UCSD-AML1 (cell line): ENCODE data around the gene DEUP1.
"Not testable (repeated sequence)": the region's sequence is repeated elsewhere in the genome, so short reads cannot be mapped to it uniquely, and the experiment has no call there.

ENCODE experiments used
- DNase-seq: peaks from one replicate; lab custom pipeline; 2025; ENCODE audit not compliant: unreplicated experiment; lab: John Stamatoyannopoulos, UW

Gene DEUP1

DNA sequence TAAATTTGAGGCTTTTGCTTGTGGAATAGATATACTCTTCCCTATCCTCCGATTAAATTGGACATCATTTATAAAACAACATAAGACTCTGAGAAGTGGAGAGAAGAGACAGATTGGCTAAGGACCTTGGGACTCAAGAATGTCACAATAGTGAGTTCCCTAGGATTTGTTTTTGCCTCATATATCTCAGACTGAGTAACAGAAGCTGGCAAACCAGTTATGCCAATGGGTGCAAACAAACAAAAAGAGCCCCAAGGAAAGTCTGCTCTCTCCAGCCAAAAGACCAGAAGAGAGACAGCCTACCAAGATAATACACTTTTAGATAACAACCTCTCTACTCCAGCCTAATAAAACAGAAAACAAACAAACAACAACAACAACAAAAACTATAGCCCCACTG is 28.9 kb downstream of the DEUP1 start:
- no peak for DNase-seq

DNA sequence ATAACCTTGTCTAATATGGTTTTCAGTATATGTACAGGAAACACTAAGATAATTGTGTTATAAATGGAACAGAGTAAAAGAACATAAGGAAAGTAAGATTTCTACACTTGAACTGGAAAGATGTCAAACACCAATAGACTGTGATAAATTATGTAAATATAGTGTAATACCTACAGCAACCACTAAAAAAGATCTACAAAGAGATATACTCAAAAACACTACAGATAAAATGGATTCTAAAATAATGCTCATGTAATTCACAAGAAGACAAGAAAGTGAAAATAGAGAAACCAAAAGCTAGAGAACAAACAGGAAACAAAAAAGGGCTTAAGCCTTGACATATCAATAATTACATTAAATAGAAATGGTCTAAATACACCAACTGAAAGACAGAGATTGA is 30.9 kb downstream of the DEUP1 start:
- no peak for DNase-seq

DNA sequence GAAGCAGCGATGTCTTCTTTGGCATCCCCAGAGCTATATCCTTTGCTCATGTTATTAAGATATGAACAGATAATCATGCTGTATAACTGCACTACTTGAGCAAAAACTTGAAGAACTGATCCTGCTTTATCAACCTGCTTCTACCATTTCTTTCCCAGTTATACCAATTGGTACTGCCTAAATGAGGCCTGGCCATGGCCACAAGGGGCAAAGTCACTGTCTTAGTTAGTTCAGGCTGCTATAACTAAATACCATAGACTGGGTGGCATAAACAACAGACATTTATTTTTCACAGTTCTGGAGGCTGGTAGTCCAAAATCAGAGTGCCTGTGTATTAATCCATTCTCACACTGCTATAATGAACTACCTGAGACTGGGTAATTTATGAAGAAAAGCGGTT is 37.5 kb downstream of the DEUP1 start:
- DNase-seq, result no peak

DNA sequence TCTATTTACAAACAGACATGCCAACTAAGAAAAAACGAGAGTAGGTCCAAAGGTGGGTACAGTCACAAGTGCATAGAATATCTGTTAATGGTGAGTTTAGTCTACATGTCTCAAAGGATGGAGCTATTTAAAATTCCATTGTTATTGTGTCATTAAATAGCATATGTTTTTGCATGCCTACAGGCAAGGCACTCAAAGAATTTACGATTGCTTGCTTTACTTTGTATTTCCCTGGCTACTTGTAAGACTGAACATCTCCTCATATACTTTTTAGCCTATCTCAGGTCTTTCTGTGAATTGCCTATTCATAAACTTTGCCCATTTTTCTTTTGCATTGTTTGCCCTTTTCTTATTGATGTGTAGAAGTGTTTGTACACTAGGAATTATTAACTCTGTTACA is 39.7 kb downstream of the DEUP1 start:
- no peak for DNase-seq

DNA sequence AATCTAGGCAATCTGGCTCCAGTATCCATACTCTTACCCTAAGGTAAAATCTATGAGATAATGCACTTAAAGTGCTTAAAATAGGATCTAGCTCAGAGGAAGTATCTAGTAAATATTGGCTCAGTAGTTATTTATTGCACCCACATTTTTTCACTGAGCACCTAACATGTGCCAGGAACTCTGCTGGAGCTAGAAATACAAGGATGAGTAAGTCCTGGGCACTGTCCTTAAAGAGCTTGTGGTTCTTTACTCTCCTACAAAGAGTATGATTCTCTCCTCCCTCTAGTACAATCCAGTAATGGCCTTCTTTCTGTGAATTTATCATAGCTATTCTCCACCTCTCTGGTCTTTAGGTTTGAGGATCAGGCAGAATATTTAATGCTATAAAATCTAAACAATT is 59.2 kb downstream of the DEUP1 start:
- no peak for DNase-seq

DNA sequence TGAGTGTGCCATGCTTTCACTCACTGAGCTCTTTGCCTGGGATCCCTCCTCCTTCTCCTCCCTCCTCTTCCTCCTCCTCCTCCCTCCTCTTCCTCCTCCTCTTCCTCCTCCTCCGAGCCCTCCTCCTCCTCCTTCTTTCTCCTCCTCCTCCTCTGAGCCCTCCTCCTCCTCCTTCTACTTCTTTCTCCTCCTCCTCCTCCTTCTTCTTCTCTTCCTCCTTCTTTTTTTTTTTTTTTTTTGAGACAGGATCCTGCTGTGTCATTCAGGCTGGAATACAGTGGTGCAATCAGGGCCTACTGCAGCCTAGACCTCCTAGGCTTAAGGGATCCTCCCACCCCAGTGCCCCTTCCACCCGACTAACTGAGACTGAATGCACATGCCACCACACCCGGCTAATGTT is 62.3 kb downstream of the DEUP1 start:
- no peak for DNase-seq

DNA sequence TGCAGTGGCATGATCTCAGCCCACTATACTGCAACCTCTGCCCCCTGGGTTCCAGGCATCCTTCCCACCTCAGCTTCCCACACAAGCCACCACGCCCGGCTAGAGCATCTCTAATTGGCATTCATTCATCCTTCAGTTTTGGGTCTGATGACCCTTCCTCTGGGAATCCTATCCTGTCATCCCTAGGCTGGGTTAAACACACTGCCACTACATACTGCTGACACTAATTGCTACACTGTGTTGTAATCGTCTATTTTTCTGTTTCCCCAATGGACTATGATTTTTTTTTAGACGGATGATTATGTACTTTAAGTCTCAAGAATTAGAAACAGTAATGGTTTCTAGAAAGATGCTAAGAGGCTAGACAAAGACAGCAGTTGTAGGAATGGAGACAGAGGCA is 62.8 kb downstream of the DEUP1 start:
- DNase-seq, result no peak

DNA sequence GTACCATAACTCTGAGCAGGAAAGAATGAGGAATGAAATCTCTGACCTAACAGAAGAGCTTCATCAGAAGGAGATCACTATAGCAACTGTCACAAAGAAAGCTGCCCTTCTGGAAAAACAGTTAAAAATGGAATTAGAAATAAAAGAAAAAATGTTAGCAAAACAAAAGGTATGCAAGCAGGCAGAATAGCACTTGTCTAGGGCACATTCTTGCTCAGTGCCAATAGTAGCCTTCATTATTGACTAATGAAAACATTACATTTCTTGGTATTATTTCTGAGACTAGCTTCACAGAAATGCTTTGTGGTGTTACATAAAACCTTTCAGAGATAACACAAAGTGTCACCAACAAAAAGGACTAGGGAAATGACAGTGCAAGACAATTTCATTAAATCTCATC is 63.9 kb downstream of the DEUP1 start:
- no peak for DNase-seq

DNA sequence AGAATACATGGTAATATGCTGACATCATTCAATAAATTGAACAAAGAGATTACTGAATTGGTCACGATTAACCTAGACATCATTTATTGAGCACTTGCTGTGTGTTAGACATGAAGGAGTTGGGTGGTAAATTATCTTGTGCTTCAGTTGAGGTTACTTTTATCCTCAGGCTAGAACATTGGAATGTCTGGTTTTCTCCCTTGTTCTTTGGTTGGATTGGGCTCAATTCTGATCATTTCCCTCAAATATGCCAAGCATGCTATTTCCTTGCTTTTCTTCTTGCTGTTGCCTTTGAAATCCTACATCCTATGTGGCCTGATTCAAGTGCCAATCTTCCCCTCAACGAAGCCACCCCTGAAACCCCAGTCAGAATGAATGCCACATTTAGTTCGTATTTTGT is 65.8 kb downstream of the DEUP1 start:
- no peak for DNase-seq

DNA sequence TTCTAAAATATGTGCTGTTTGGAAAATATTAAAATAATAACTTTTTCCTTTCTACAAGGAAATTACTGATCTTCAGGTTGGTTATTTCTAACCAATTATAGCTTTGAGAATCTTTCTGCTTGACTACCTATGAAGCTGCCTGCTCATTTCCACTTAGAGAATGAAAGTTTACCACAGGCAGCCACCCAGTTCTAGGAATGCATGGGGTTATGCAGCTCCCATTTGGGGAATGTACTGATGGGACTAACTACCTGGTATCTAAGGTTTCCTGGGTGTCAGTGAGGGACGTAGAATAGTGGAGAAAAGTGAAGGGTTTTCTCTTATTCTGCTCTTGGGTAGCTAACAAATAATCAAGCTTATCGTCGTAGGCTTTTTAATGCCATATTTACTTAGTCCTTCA is 73.4 kb downstream of the DEUP1 start:
- no peak for DNase-seq

DNA sequence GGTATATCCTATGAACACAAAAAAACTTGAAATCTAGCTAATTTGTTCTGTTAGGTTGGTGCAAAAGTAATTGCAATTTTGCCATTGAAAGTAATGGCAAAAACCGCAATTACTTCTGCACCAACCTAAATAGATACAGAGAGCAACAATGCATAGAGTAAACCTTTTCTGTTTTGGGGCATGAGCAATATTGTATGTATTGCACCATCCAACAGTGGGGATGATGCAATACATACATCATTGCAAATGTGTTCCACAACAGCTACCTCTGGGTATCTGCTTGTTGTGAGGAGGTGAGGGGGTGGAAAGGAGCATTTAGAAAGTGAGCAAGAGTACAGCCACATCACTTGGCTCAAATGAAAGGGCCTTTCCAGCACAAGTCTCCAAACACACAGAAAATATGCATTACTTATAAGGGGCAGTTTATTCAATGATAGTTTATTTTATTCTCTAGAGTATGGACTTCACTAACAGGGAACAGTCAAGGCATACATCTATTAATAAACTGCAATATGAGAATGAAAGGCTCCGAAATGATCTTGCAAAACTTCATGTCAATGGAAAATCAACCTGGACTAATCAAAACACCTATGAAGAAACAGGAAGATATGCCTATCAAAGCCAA is 77.3 kb downstream of the DEUP1 start:
- no peak for DNase-seq

DNA sequence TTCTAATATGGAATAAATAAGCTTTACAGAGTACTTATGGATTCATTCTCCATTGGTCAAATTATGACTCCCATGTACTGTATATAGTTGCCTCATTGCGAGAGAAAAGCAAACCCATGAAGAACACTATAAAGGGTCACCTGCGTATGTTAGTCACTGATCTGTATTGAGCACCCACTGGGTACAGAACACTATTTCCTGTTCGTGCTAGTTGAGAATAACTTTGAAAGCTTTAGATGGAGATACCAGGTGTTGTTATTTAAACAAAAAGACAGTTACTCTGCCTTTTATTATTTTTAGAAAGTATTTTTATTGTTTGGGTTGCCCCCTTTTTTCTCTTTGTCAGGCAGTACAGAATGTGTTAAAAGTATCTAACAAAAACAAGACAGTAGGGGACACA is 79.9 kb downstream of the DEUP1 start:
- no peak for DNase-seq

DNA sequence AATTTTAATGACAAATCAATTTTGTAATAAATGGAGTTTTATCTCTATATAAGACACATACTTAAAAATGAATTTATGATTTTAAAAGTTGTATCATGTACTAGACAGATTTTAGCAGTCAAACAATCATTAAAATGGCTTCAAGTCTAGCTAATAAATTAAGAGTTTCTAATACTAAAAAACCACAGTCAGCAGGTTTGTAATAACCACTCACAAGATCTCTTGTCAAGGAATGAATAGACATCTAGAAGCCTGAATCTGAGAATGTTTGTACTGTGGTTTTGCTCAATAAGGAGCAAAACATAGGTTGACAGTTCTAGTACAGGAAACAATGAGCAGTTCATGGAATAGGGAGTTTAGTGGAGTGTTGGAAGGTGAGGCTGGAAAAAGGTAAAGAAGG is 81.2 kb downstream of the DEUP1 start:
- no peak for DNase-seq

DNA sequence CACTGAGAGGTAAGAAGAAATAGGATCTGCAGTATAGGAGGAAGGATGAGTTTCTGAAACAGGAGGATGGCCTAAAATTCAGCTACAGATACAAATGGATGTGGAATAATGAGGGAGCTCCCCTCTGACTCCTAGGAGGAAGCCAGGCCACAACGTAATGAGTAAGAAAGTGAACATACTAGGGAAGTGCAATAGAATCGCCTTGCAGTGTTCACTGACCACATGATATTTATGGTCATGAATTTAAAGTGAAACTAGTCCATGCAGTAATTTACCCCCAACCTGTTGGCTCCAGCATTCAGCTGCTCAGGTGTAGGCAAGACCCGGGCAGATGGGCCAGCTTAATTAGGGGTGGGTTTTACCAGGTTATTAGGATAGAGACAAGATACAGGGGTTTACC is 101.7 kb downstream of the DEUP1 start:
- DNase-seq, result no peak

DNA sequence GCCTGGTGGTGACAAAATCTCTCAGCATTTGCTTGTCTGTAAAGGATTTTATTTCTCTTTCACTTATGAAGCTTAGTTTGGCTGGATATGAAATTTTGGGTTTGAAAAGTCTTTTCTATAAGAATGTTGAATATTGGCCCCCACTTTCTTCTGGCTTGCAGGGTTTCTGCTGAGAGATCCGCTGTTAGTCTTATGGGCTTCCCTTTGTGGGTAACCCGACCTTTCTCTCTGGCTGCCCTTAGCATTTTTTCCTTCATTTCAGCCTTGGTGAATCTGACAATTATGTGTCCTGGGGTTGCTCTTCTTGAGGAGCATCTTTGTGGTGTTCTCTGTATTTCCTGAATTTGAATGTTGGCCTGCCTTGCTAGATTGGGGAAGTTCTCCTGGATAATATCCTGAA is 112.7 kb downstream of the DEUP1 start:
- DNase-seq, result not testable (repeated sequence)

DNA sequence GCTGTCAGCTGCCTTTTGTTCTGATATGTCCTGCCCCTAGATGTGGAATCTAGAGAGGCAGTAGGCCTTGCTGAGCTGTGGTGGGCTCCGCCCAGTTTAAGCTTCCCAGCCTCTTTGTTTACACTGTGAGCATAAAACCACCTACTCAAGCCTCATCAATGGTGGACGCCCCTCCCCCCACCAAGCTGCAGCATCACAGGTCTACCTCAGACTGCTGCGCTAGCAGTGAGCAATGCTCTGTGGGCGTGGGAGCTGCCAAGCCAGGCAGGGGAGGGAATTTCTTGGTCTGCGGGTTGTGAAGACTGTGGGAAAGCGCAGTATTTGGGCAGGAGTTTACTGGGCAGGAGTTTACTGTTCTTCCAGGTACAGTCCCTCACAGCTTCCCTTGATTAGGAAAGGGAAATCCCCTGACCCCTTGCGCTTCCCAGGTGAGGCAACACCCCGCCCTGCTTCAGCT is 114.1 kb downstream of the DEUP1 start:
- no peak for DNase-seq

DNA sequence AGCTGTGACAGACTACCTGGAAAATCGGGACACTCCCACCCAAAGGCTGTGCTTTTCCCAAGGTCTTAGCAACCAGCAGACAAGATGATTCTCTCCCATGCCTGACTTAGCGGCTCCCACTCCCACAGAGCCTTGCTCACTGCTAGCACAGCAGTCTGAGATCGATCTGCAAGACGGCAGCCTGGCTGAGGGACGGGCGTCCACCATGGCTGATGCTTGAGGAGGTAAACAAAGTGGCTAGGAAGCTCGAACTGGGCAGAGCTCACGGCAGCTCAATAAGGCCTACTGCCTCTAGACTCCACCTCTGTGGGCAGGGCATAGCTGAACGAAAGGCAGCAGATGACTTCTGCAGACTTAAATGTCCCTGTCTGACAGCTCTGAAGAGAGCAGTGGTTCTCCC is 127.7 kb downstream of the DEUP1 start:
- DNase-seq, result no peak

DNA sequence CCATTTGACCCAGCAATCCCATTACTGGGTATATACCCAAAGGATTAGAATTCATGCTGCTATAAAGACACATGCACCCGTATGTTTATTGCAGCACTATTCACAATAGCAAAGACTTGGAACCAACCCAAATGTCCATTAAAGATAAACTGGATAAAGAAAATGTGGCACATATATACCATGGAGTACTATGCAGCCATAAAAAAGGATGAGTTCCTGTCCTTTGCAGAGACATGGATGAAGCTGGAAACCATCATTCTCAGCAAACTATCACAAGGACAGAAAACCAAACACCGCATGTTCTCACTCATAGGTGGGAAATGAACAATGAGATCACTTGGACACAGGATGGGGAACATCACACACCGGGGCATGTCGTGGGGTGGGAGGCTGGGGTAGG is 133.1 kb downstream of the DEUP1 start:
- DNase-seq, result not testable (repeated sequence)

DNA sequence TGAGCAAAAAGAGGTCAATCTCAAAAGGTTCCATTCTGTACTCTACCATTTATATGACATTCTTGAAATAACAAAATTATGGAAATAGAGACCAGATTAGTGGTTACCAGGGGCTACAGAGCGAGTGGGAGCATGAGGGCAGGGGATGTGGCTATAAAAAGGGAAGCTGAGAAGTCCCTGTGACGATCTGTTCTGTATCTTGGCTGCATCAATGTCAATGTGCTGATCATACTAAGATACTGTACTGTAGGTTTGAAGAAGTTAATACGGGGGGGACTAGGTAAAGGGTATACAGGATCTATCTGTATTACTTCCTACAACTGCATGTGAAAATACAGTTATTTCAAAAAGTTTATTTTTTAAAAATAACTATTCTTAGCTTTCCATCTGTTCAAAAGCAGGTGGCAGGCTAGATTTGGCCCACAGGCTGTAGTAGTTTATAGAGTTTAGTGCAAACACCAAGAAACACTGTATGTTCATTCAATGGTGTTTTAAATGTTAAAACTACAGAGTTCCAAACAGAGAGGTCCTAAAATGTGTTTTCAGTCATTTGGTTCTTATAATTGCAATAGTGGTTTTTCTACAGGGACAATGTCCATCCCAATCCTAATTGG is 134.5 kb downstream of the DEUP1 start:
- no peak for DNase-seq

DNA sequence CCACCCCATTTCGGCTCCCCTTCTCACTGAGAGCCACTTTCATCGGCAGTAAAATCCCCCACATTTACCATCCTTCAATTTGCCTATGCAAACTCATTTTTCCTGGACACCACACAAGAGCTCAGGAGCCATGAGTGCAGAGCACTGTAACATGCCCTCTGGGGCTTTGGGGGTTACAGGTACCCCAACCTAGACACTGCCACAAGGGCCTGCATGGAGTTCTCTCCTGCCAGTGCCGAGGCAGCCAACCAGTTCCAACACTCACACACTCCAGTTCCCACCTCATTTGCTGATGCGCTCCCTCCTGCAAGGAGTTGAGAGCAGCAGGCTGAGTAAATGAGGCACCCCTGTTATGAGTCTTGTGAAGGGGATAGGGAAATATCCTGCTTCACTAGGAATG is 136.5 kb downstream of the DEUP1 start:
- no peak for DNase-seq

DNA sequence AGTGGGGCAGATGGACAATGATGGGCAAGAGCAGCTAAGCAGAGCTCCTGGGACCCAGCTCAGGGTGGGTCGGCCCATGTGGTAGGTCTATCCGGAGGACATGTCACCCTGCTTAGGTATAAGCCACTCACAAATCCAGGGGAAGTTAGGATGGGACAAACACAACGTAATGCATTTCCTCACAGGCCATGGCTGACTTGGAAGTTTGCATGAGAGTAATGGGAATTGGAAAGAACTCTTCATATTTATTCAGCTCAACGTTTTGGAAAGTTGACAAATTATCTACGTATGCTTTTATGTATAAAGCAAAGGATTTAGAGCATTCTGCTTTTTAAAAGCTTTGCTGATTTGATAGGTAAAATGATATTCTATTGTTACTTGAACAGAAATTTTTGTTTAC is 137.7 kb downstream of the DEUP1 start:
- DNase-seq, result no peak

DNA sequence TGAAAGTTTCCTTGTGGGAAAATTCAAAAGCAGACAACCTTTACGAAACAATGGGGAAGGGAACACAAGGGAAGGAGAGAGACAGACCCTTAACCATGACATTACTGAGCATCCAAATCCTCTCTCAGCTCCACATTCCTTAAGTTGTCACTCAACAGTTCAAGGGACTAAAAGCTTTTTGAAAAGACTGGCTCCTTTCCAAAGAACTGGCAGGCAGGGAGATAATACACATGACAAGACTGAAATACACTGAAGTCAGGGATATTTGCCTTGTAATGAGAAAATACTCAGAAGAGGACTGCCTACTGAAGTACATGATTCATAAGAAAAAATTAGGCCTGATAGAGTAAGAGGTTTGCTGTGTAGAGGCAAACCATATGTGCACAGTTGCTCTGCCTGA is 143.6 kb downstream of the DEUP1 start:
- no peak for DNase-seq

DNA sequence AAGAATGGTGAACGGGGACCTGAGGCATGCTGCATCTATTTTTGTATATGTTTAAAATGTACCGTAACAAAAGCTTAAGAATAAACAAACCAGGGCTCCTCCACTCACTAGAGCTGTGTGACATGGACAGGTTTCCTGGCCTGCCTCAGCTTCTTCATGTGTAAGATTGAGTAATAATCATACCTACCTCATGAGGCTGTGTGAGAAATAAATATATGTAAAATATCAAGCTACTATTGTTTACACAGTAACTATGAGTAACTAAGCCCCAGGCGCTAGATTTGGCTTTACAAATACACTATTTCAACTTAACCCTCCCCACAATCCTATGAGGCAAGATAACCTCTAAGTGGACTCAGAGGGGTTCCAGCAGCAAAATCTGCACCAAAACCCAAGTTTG is 146.3 kb downstream of the DEUP1 start:
- DNase-seq, result no peak
